ENCODE data around the gene HOXB6. TPM values are rescaled to one million over a fixed set of nuclear protein-coding genes. Genes with fewer than 3 reads are reported as not detected.

The HOXB6 gene
- polyA plus RNA-seq, 3 donors: not detected

GRCh38 chr17:48547808-48548522, 56.8 kb downstream of the HOXB6 start:
- H3K4me3 ChIP-seq (replicated peaks in 1 of 3; ENCODE audit: low read depth in 2 of 3, low read length in 3 of 3): peak overlapping the region; percentile 29 to 76 (median 57)
- peaks cover 42% of the 10 kb centered on the region for H3K4me1 Mint-ChIP-seq
- no peaks in the 10 kb centered on the region for H3K79me2 ChIP-seq (ENCODE audit: insufficient read depth, low read length)

More at GRCh38 chr17:48547808-48548522, 56.8 kb downstream of the HOXB6 start:
- peak overlapping the region; percentile 83 for H2AFZ ChIP-seq (ENCODE audit: insufficient read depth, low read depth, low read length, poor library complexity, severe bottlenecking)
- no peak for TF ChIP-seq CTCF (IDR thresholded peaks at IDR 0.05)
- H3K27ac Mint-ChIP-seq: peak overlapping the region in 2 of 7 donors; percentile 24 to 58
- peaks cover 0 to 5% of the 10 kb centered on the region in 2 donors for H3K36me3 Mint-ChIP-seq
- H3K9ac ChIP-seq (ENCODE audit: insufficient read depth, low read length, poor library complexity, severe bottlenecking): peak overlapping the region; percentile 42
- intact Hi-C loops (cut with micrococcal nuclease): no loop called here
- peak in 2 of 3 donors; percentile 49 to 52 for DNase-seq
- WGBS (ENCODE audit: insufficient coverage): 14% methylated on average over 17 of the region's 24 CpGs
- peak overlapping the region; percentile 73 to 84 for H3K4me3 Mint-ChIP-seq
- H3K9me3 Mint-ChIP-seq: peaks cover 0 to 9% (median 8%) of the 10 kb centered on the region in 7 donors
- no peak overlapping the region for H3K27ac ChIP-seq (ENCODE audit: low read depth in 1 of 2, low read length in 2 of 2)
- no peaks in the 10 kb centered on the region for H4K20me1 ChIP-seq (ENCODE audit: insufficient read depth, low read length)
- H3K27me3 Mint-ChIP-seq (ENCODE audit: low read depth in 3 of 3): peaks cover 59 to 60% (median 59%) of the 10 kb centered on the region in 3 donors
- H3K4me1 ChIP-seq (ENCODE audit: control insufficient read depth in 1 of 2, insufficient read depth in 2 of 2, low read length in 2 of 2): peaks cover 23 to 38% of the 10 kb centered on the region in 2 donors
- peaks cover 20 to 51% of the 10 kb centered on the region in 2 donors for H3K27me3 ChIP-seq (ENCODE audit: control insufficient read depth in 2 of 2, insufficient read depth in 2 of 2, low read length in 2 of 2)
- H3K36me3 ChIP-seq (replicated peaks in 1 of 2; ENCODE audit: control insufficient read depth in 1 of 2, insufficient read depth in 2 of 2, low read length in 2 of 2): no peaks in the 10 kb centered on the region
- H3K4me2 ChIP-seq (replicated peaks; ENCODE audit: extremely low read depth, low read length, poor library complexity, severe bottlenecking): peak overlapping the region; percentile 76
- H3K9me3 ChIP-seq (replicated peaks in 1 of 2; ENCODE audit: control insufficient read depth in 1 of 2, insufficient read depth in 1 of 2, low read length in 2 of 2): no peaks in the 10 kb centered on the region

Data from CD14-positive monocyte (primary cell).